Left ventricle myocardium inferior (tissue), 1 donor: ENCODE data around the gene SLC38A2. TPM values are rescaled to one million over a fixed set of nuclear protein-coding genes. Genes with fewer than 3 reads are reported as not detected.

ENCODE experiments used
- DNase-seq: peaks from one replicate; pipeline ENCODE4 v3.0.0-alpha.2; 2020
- H3K27ac ChIP-seq: fragments of 200-600 bp; replicated peaks from 2 replicates; pipeline ENCODE4 v1.8.0; 2021
- H3K27me3 ChIP-seq: fragments of 200-600 bp; 2 replicates; pipeline ENCODE4 v1.8.0; 2021; ENCODE audit warnings: low read depth
- H3K36me3 ChIP-seq: fragments of 200-600 bp; 2 replicates; pipeline ENCODE4 v1.8.0; 2021
- H3K4me1 ChIP-seq: fragments of 200-600 bp; 2 replicates; pipeline ENCODE4 v1.8.0; 2021
- H3K4me3 ChIP-seq: fragments of 200-600 bp; 2 replicates; pipeline ENCODE4 v1.8.0; 2021; ENCODE audit warnings: mild to moderate bottlenecking, moderate library complexity
- H3K9me3 ChIP-seq: fragments of 200-600 bp; replicated peaks from 2 replicates; pipeline ENCODE4 v1.8.0; 2021
- CTCF ChIP-seq: fragments of 200-600 bp; IDR thresholded peaks from 2 replicates; pipeline ENCODE4 v1.8.0; 2021; ENCODE audit warnings: antibody characterized with exemption, mild to moderate bottlenecking, borderline replicate concordance
- intact Hi-C: fragments of 100-400 bp; cut with micrococcal nuclease; formaldehyde crosslinking; loops from one replicate; pipeline ENCODE4 v1.11.0; 2022
- total RNA-seq: library from RNA; stranded (reverse); fragmentation: NEBNext Ultra II Directional; extraction: Animal tissue kit (Norgen Biotek cat#: 25700); gene quantifications from one replicate; pipeline ENCODE4 v1.2.1, GENCODE V29; 2021
- donor health status: DM: no; HTN: yes; CAD: no; lungs with severe emphysema.

Gene SLC38A2
- total RNA-seq, 1 donor from 2014 or later, result 129 TPM

DNA sequence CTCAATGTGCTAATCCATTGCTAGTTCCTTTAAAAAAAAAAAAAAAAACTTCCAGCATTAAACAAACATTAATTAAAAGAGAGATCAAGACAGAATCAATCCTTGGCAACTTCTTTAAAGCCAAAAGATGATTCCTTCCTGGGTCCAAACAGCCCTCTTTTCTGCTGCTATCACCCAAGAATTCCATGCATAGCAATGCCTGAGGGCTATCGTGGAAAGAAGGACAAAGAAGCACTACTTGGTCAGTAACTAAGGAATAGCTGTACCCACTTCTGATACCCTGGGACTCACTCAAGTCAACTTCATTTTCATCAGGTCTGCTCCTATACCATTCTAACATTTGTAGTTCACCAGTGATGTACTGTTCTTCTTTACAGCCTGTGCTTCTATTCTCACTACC is 51.8 kb downstream of the SLC38A2 start:
- Histone ChIP-seq H3K36me3 (no peaks in the 10 kb centered on the region), H3K27me3 (no peaks in the 10 kb centered on the region), H3K4me3 (no peak overlapping the region), H3K27ac (no peak overlapping the region), H3K9me3 (peaks cover 23% of the 10 kb centered on the region), H3K4me1 (no peaks in the 10 kb centered on the region)
- intact Hi-C loops, result no loop called here
- DNase-seq, result no peak
- TF ChIP-seq CTCF, result no peak

GRCh38 chr12:46318037-46318436 is 54.5 kb downstream of the SLC38A2 start:
- intact Hi-C loops, result no loop called here
- no peak for TF ChIP-seq CTCF

More at GRCh38 chr12:46318037-46318436, 54.5 kb downstream of the SLC38A2 start:
- no peak for DNase-seq
- H3K4me1 ChIP-seq, result no peaks in the 10 kb centered on the region
- no peak overlapping the region for H3K27ac ChIP-seq
- H3K36me3 ChIP-seq, result no peaks in the 10 kb centered on the region
- H3K4me3 ChIP-seq, result no peak overlapping the region
- H3K27me3 ChIP-seq, result no peaks in the 10 kb centered on the region
- peaks cover 20% of the 10 kb centered on the region for H3K9me3 ChIP-seq

Other genes with a start within 250 kb of the SLC38A2 start
- 134 TPM for gene SLC38A1, start 103.7 kb downstream of the SLC38A2 start, total RNA-seq